NT2/D1 (cell line): Measurements from ENCODE around the gene ARSJ.

Experiments used
- DNase-seq: peaks from one replicate; pipeline ENCODE4 v3.0.0-alpha.2; 2011; ENCODE audit warnings: low read depth, low spot score
- H3K27me3 ChIP-seq: 2 replicates; pipeline ENCODE4 v1.6.0; 2011; ENCODE audit warnings: mild to moderate bottlenecking; ENCODE audit not compliant: insufficient read length, insufficient read depth
- H3K36me3 ChIP-seq: 2 replicates; pipeline ENCODE4 v1.6.1; 2011; ENCODE audit warnings: mild to moderate bottlenecking, low read length, mixed read lengths; ENCODE audit not compliant: insufficient read depth, insufficient read length
- H3K4me1 ChIP-seq: 2 replicates; pipeline ENCODE4 v1.5.1; 2011; ENCODE audit not compliant: insufficient read depth, insufficient read length
- H3K4me3 ChIP-seq: 2 replicates; pipeline ENCODE4 v1.5.1; 2011; ENCODE audit warnings: low read depth; ENCODE audit not compliant: insufficient read length
- H3K9ac ChIP-seq: 2 replicates; pipeline ENCODE4 v1.6.0; 2011; ENCODE audit warnings: low read depth; ENCODE audit not compliant: insufficient read length
- H3K9me3 ChIP-seq: 2 replicates; pipeline ENCODE4 v1.5.1; 2011; ENCODE audit warnings: mild to moderate bottlenecking, low read length; ENCODE audit not compliant: insufficient read depth
- SUZ12 ChIP-seq: IDR thresholded peaks from 2 replicates; pipeline ENCODE4 v1.6.1; 2011; ENCODE audit not compliant: insufficient read length, insufficient read depth; ENCODE audit errors: extremely low read depth
- YY1 ChIP-seq: IDR thresholded peaks from 2 replicates; pipeline ENCODE4 v1.6.1; 2011; ENCODE audit not compliant: insufficient read length, insufficient read depth
- ZNF274 ChIP-seq: IDR thresholded peaks from 2 replicates; pipeline ENCODE4 v1.6.1; 2011; ENCODE audit warnings: mild to moderate bottlenecking, low read depth, low read length

The ARSJ gene

DNA sequence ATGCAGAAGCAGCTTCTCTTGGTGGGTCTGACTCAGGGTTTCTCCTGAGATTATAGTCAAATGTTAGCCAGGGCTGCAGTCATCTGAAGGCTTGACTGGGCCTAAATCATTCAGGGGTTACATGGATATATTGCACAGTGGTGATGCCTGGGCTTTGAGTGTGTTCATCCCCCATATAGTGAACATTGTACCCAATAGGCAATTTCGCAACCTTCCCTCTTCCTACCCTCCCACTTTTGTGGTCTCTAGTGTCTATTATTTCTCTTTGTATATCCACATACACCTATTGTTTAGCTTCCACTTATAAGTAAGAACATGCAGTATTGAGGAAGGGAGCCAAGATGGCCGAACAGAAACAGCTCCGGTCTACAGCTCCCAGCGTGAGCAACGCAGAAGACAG, 127.6 kb downstream of the ARSJ start:
- DNase-seq = no peak
- Histone ChIP-seq H3K4me3 (no peak overlapping the region), H3K4me1 (no peaks in the 10 kb centered on the region), H3K9me3 (peaks cover 7% of the 10 kb centered on the region), H3K27me3 (no peaks in the 10 kb centered on the region), H3K36me3 (no peaks in the 10 kb centered on the region), H3K9ac (no peak overlapping the region)
- no peak for TF ChIP-seq YY1
- TF ChIP-seq SUZ12 = no peak
- TF ChIP-seq ZNF274 = no peak
